PC-3 (cell line): ENCODE measurements around the gene CNOT11. TPM values are rescaled to one million over a fixed set of nuclear protein-coding genes. Genes with fewer than 3 reads are reported as not detected.

Source experiments
- ATAC-seq: fragments of 200-7000 bp; cut with Tn5 transposase; 2 replicates; pipeline ENCODE4 v1.9.1; 2020; ENCODE audit warnings: mild to moderate bottlenecking, moderate library complexity
- Bru-seq: library from RNA; stranded (reverse); fragments of 400-500 nt; gene quantifications from one replicate; lab custom pipeline; 2021; lab: Mats Ljungman, UMichigan
- BruChase-seq, 2 experiments: library from RNA; stranded (reverse); fragments of 400-500 nt; gene quantifications; one replicate each; lab custom pipeline; 2021; lab: Mats Ljungman, UMichigan
- BruUV-seq: library from RNA; stranded (reverse); fragments of 400-500 nt; replicated peaks from 2 replicates; lab custom pipeline; 2021; lab: Mats Ljungman, UMichigan
- CTCF ChIA-PET: fragments of 300-600 bp; sonication (Branson Sonifier 250); formaldehyde crosslinking; loops from one replicate; lab custom pipeline; 2022; ENCODE audit warnings: antibody characterized with exemption; lab: Charles Lee
- POLR2A ChIA-PET: fragments of 300-600 bp; sonication (Branson Sonifier 250); formaldehyde crosslinking; loops from one replicate; lab custom pipeline; 2022; ENCODE audit warnings: antibody characterized with exemption; ENCODE audit not compliant: unreplicated experiment; lab: Charles Lee
- DNase-seq: peaks from one replicate; pipeline ENCODE4 v3.0.0-alpha.2; 2015
- H2AFZ ChIP-seq: fragments of 300-600 bp; sonication (generic); 2 replicates; pipeline ENCODE4 v1.6.0; 2016; ENCODE audit warnings: antibody characterized with exemption, low read length
- H3F3A ChIP-seq: fragments of 300-600 bp; sonication (generic); one replicate; pipeline ENCODE4 v1.6.0; 2017; ENCODE audit warnings: antibody characterized with exemption, low read length, control low read depth, mild to moderate bottlenecking; ENCODE audit not compliant: unreplicated experiment
- H3K27ac ChIP-seq: fragments of 300-600 bp; sonication (generic); 2 replicates; pipeline ENCODE4 v1.5.1; 2016; ENCODE audit warnings: mild to moderate bottlenecking, low read length
- H3K27me3 ChIP-seq: fragments of 300-600 bp; sonication (generic); 2 replicates; pipeline ENCODE4 v1.6.1; 2016; ENCODE audit warnings: low read length, mixed read lengths
- H3K36me3 ChIP-seq: fragments of 300-600 bp; sonication (generic); 2 replicates; pipeline ENCODE4 v1.6.1; 2016; ENCODE audit warnings: low read depth, mixed run types, low read length, mixed read lengths
- H3K4me1 ChIP-seq: fragments of 300-600 bp; sonication (generic); 2 replicates; pipeline ENCODE4 v1.5.1; 2016; ENCODE audit warnings: low read length; ENCODE audit not compliant: insufficient read depth
- H3K4me2 ChIP-seq: fragments of 300-600 bp; sonication (generic); 2 replicates; pipeline ENCODE4 v1.6.0; 2016; ENCODE audit warnings: low read length
- H3K4me3 ChIP-seq: fragments of 300-600 bp; sonication (generic); 2 replicates; pipeline ENCODE4 v1.5.1; 2016; ENCODE audit warnings: mild to moderate bottlenecking, low read length, mixed read lengths
- H3K79me2 ChIP-seq: fragments of 300-600 bp; sonication (generic); 2 replicates; pipeline ENCODE4 v1.6.1; 2017; ENCODE audit warnings: low read length, mixed read lengths
- H3K9ac ChIP-seq: fragments of 300-600 bp; sonication (generic); 2 replicates; pipeline ENCODE4 v1.6.0; 2016; ENCODE audit warnings: mild to moderate bottlenecking, low read length
- H3K9me2 ChIP-seq: fragments of 300-600 bp; sonication (generic); replicated peaks from 2 replicates; pipeline ENCODE4 v1.6.1; 2016; ENCODE audit warnings: mixed run types, low read length, mixed read lengths
- H3K9me3 ChIP-seq: fragments of 300-600 bp; sonication (generic); 2 replicates; pipeline ENCODE4 v1.6.1; 2016; ENCODE audit warnings: low read length, mixed read lengths
- H4K20me1 ChIP-seq: fragments of 300-600 bp; sonication (generic); 2 replicates; pipeline ENCODE4 v1.6.1; 2016; ENCODE audit warnings: low read length, mixed read lengths
- CTCF ChIP-seq: fragments of 300-600 bp; sonication (generic); conservative IDR thresholded peaks from 2 replicates; pipeline ENCODE4 v1.5.1; 2017; ENCODE audit warnings: antibody characterized with exemption, low read depth, mild to moderate bottlenecking, low read length
- EZH2 ChIP-seq: fragments of 300-600 bp; sonication (generic); IDR thresholded peaks from one replicate; pipeline ENCODE4 v1.6.1; 2017; ENCODE audit warnings: antibody characterized with exemption, mild to moderate bottlenecking, low read length; ENCODE audit not compliant: unreplicated experiment
- EZH2phosphoT487 ChIP-seq: fragments of 300-600 bp; sonication (generic); IDR thresholded peaks from 2 replicates; pipeline ENCODE4 v1.6.1; 2018; ENCODE audit warnings: mild to moderate bottlenecking, antibody characterized with exemption, low read length, borderline replicate concordance
- intact Hi-C: fragments of 100-400 bp; cut with micrococcal nuclease; formaldehyde crosslinking; loops from 2 replicates; pipeline ENCODE4 v1.9.0; 2023
- long read RNA-seq: library from polyadenylated mRNA; unstranded; transcript quantifications from one replicate; pipeline ENCODE4 v2.0.0, GENCODE V29; 2021; ENCODE audit not compliant: unreplicated experiment
- total RNA-seq: library from RNA; depleted of rRNA; stranded (reverse); fragments of >200 nt; gene quantifications from 2 replicates; pipeline ENCODE4 v1.2.3, GENCODE V29; 2014; rRNA removed

The CNOT11 gene
- total RNA-seq (44.9 and 48.5 TPM in 2 replicates), Bru-seq, nascent RNA (percentile 82 among the genes with signal in this experiment), BruChase-seq, experiment 1, labeled RNA remaining after a 6-hour chase (percentile 87 among the genes with signal in this experiment), BruChase-seq, experiment 2, labeled RNA remaining after a 2-hour chase (percentile 83 among the genes with signal in this experiment)
- long read RNA-seq, transcript CNOT11-201 (7 exons, 2,599 nt) = major isoform, 72 of 122 reads
- long read RNA-seq, partial matches to known transcripts = 18 of 122 reads
- long read RNA-seq, other reads (novel, unspliced or antisense) = 32 of 122 reads

GRCh38 chr2:101252408-101253012, at the start of gene CNOT11:
Gene CNOT11 (plus strand): TSS chr2:101252886. CDS start chr2:101252965, 79 bp downstream.
- H3K4me2 ChIP-seq = peak within 1 kb of the TSS; percentile 99
- H3K36me3 ChIP-seq = no peaks in the 10 kb centered on the region
- no peaks in the 10 kb centered on the region for H3K27me3 ChIP-seq
- no peaks in the 10 kb centered on the region for H3K9me3 ChIP-seq
- no peaks in the 10 kb centered on the region for H3F3A ChIP-seq
- H3K27ac ChIP-seq = peak within 1 kb of the TSS; percentile 67
- H3K4me3 ChIP-seq = peak within 1 kb of the TSS; percentile 95
- H2AFZ ChIP-seq = peak within 1 kb of the TSS; percentile 96
- CTCF ChIA-PET = interaction anchor here (0.5 to 1.5 kb wide), 5 partner anchors 12 to 1769 kb away, joined by 3 to 5 read pairs (median 3); no protein-coding TSS in a partner anchor
- ATAC-seq (peak; percentile 85), DNase-seq (peak; percentile 99)
- H3K4me1 ChIP-seq = peaks cover 30% of the 10 kb centered on the region
- intact Hi-C loops = no loop called here
- no TSS peak for BruUV-seq
- H4K20me1 ChIP-seq = peaks cover 14% of the 10 kb centered on the region
- no peaks in the 10 kb centered on the region for H3K9me2 ChIP-seq
- peaks cover 46% of the 10 kb centered on the region for H3K79me2 ChIP-seq
- POLR2A ChIA-PET = interaction anchor here (1.2 kb wide), 1 partner anchor 1084 kb away, joined by 3 read pairs; no protein-coding TSS in a partner anchor
- H3K9ac ChIP-seq = peak within 1 kb of the TSS; percentile 98
- TF ChIP-seq EZH2phosphoT487 = no peak
- TF ChIP-seq CTCF = no peak
- TF ChIP-seq EZH2 = no peak

GRCh38 chr2:101204400-101205115, 48.1 kb upstream of the CNOT11 start:
- Histone ChIP-seq H3K79me2 (no peaks in the 10 kb centered on the region), H3K27me3 (no peaks in the 10 kb centered on the region), H3K27ac (no peak overlapping the region), H3K9me2 (no peaks in the 10 kb centered on the region), H3K9me3 (no peaks in the 10 kb centered on the region), H3K4me2 (no peak overlapping the region), H4K20me1 (no peaks in the 10 kb centered on the region), H3K4me3 (no peak overlapping the region), H3K4me1 (peaks cover 15% of the 10 kb centered on the region), H2AFZ (no peak overlapping the region), H3K36me3 (no peaks in the 10 kb centered on the region), H3F3A (no peaks in the 10 kb centered on the region), H3K9ac (no peak overlapping the region)
- intact Hi-C loops = loop anchor here (1.0 to 2.0 kb wide), 2 partner anchors 52 to 192 kb away; no protein-coding TSS in a partner anchor
- CTCF ChIA-PET = interaction anchor here (0.6 to 1.5 kb wide), 5 partner anchors 52 to 610 kb away, joined by 4 to 8 read pairs (median 5); no protein-coding TSS in a partner anchor
- DNase-seq (peak; percentile 44), ATAC-seq (peak; percentile 23; the same call in 1 of the 2 replicates)
- TF ChIP-seq CTCF = peak; percentile 36
- TF ChIP-seq EZH2 = no peak
- no peak for TF ChIP-seq EZH2phosphoT487
- no TSS peak for BruUV-seq
- POLR2A ChIA-PET = interaction anchor here (0.7 kb wide), 1 partner anchor 84 kb away, joined by 19 read pairs; no protein-coding TSS in a partner anchor
